ENCODE data around the gene FAM78B.

GRCh38 chr1:166113031-166113430 lies 53.8 kb downstream of the FAM78B start:
- no peak for TF ChIP-seq CTCF (IDR thresholded peaks at IDR 0.05)
- TF ChIP-seq POLR2A (IDR thresholded peaks at IDR 0.05) = no peak

Data from heart left ventricle (tissue), 13 donors.